Measurements from ENCODE around the gene VDAC2. TPM values are rescaled to one million over a fixed set of nuclear protein-coding genes. Genes with fewer than 3 reads are reported as not detected.

The VDAC2 gene
- total RNA-seq, 1 experiment from 2014 or later = 181 TPM

DNA sequence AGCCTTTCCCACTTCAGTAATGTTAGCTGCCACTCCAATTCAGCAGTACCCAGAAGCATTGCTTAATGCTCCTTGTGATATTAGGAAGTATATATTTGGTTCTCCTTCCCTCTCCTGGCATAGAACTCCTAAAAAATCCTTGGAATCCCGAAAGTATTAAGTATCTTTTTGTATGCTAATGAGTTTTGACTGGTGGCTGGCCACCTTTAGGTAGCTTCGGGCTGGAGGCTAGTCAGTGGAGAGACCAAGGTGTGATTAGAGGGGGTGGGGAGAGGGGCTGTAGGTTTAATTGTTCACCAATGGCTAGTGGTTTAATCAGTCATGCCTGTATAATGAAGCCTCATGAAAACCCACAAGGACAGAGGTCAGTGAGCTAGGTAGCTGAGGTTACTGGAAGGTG, 12.9 kb downstream of the VDAC2 start:
- DNase-seq (ENCODE audit: low spot score) = no peak
- in situ Hi-C loops (cut with HindIII; ENCODE audit: low sequenced_read_pairs) = no loop called here

GRCh38 chr10:75226095-75226494, 15.5 kb downstream of the VDAC2 start:
- in situ Hi-C loops (cut with HindIII; ENCODE audit: low sequenced_read_pairs) = no loop called here
- DNase-seq (ENCODE audit: low spot score) = no peak

- DNase-seq (ENCODE audit: low spot score) = peak; percentile 49
- in situ Hi-C loops (cut with HindIII; ENCODE audit: low sequenced_read_pairs) = no loop called here
Measured at GRCh38 chr10:75226656-75227055, 16.1 kb downstream of the VDAC2 start.

- in situ Hi-C loops (cut with HindIII; ENCODE audit: low sequenced_read_pairs) = no loop called here
- DNase-seq (ENCODE audit: low spot score) = no peak
Measured at GRCh38 chr10:75228278-75228677, 17.7 kb downstream of the VDAC2 start.

GRCh38 chr10:75228834-75229233, 18.2 kb downstream of the VDAC2 start:
- in situ Hi-C loops (cut with HindIII; ENCODE audit: low sequenced_read_pairs) = no loop called here

GRCh38 chr10:75229971-75230370, 19.4 kb downstream of the VDAC2 start:
- in situ Hi-C loops (cut with HindIII; ENCODE audit: low sequenced_read_pairs) = no loop called here
- DNase-seq (ENCODE audit: low spot score) = no peak

More at GRCh38 chr10:75228834-75229233, 18.2 kb downstream of the VDAC2 start:
- peak; percentile 13 for DNase-seq (ENCODE audit: low spot score)

DNA sequence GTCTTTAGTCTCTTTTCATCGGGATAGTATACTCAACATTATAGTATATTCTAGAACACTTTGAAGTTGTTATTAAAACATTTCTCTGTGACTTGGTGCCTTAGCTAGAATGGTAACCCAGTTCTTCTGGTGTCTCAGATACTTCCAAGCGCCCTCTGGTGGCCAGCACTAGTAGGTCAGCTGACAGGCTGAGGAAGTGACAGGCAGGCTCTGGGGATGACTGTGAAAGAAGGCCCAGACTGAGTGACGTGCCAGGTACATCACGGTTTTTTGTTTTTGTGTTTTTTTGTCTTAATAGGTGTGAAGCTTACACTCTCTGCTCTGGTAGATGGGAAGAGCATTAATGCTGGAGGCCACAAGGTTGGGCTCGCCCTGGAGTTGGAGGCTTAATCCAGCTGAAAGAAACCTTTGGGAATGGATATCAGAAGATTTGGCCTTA, 20.0 kb downstream of the VDAC2 start:
- in situ Hi-C loops (cut with HindIII; ENCODE audit: low sequenced_read_pairs) = no loop called here
- DNase-seq (ENCODE audit: low spot score) = peak; percentile 90

GRCh38 chr10:75231672-75232581, 21.3 kb downstream of the VDAC2 start:
- in situ Hi-C loops (cut with HindIII; ENCODE audit: low sequenced_read_pairs) = no loop called here
- peak; percentile 21 for DNase-seq (ENCODE audit: low spot score)

DNA sequence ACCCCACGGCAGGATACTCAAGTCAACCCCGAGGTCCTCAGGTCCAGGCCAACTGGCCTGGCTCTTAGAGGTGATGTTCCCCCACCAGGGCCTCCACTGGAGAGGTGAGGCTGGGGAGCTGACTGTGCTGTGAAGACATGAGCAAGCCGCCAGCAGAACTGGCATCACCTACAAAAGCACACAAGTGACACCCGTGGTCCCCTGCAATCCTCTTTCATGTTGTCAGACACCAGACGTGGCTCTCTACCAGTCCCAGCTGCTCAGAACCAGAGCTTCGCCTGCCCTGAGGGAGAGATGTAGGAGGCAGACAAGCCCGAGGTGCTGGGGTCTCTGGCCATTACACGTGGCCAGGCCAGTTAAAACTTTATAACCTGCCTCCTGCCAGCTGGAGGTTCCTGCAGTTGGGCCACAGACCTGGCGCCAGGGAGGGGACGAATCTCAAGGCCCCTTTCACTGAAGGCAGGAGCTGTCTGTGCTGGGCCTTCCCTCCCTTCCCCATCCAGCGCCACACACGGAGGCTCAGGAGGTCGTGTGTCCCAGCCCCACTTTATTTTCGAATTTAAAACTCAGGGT, 22.9 kb downstream of the VDAC2 start:
- peak; percentile 42 for DNase-seq (ENCODE audit: low spot score)
- in situ Hi-C loops (cut with HindIII; ENCODE audit: low sequenced_read_pairs) = no loop called here

GRCh38 chr10:75234017-75234682, 23.6 kb downstream of the VDAC2 start:
- in situ Hi-C loops (cut with HindIII; ENCODE audit: low sequenced_read_pairs) = no loop called here

GRCh38 chr10:75234683-75235374, 24.2 kb downstream of the VDAC2 start:
- in situ Hi-C loops (cut with HindIII; ENCODE audit: low sequenced_read_pairs) = no loop called here
- peak; percentile 32 for DNase-seq (ENCODE audit: low spot score)

More at GRCh38 chr10:75234017-75234682, 23.6 kb downstream of the VDAC2 start:
- DNase-seq (ENCODE audit: low spot score) = peak; percentile 85

DNA sequence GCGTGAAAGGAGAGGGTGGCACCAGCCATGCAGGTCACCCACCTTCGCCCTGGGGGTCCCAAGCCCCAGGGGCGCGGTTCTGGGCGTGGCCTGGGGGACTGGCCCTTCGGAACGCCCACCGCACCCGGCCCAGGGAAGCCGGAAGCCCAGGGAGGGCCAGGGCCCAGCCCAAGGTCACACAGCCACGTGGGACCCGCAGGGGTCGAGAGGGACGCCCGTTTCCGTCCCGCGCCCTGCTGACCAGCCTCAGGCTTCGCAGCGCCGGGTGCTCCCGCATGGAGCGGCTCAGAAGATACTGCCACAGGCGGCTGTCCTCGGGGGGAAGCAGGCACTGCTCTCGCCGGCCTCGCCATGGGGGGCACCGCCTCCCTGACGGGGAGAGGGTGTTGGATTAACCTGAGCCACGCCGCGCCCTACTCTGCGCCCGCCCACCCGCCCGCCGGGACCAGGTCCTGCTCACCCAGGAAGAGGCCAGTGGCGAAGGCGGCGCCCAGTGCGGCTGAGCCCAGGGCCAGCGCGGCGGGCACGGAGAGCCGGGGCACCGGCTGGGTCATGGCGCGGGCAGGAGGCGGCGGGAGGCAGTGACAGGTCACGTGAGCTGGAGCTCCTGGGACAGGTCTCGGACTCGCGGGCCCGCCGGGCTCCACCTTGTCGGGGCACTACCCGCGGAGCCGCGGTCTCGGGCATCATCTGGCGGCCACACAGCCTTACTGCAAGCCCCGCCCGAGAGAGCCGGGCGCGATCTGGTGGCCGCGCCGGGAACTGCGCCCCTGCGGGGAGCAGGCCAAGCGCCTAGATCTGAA, 25.0 kb downstream of the VDAC2 start, which contains the start of gene COMTD1:
TSS of gene COMTD1 (minus strand) at position 583 of the 803 bp plus-strand sequence. CDS start at position 554, 29 bp downstream.
- in situ Hi-C loops (cut with HindIII; ENCODE audit: low sequenced_read_pairs) = no loop called here
- DNase-seq (ENCODE audit: low spot score) = peak; percentile 92

- no peak for DNase-seq (ENCODE audit: low spot score)
- in situ Hi-C loops (cut with HindIII; ENCODE audit: low sequenced_read_pairs) = no loop called here
Measured at GRCh38 chr10:75236178-75236825, 25.7 kb downstream of the VDAC2 start.

DNA sequence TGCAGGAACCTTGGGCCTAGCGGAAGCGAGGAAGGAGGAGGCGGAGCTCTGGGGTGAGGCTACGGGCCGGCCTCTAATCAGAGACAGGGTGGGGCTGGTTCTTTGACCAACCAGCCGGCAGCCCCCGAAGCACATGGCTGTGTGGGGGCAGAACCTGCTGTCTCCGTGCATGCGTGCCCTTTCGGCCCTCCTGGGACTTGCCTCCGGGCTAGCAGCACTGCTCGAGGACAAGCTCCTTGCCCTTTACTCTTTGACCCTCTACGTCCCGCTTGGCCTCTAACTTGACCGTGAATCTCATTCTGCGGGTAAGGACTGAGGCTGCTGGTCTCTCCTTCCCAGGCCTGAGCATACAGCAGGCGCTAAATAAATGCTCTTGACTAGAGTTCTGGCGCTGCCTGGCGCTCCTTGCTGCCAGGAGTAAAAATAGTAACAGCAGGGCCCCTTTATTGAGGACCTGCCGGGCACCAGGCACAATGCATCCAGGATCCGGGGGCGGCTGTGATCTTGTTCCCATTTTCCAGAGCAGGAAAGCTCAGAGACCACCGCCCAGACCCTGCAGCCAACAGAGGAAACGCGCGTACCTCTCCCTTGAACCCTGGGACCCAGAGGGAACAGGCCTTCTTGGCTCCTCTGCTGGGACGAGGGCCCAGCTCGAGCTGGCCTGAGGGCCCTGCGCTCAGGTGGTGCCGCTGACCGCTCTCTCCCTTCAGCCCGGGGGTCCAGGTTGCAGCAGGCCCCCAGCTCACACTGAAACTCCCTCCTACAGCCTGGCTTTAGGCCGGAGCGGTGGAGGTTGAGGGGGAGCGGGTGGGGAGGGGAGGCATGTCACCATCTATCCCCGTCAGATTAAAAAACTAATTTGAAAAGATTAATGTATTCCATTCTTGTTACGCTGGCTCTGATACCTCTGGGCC, 27.8 kb downstream of the VDAC2 start:
- in situ Hi-C loops (cut with HindIII; ENCODE audit: low sequenced_read_pairs) = no loop called here
- DNase-seq (ENCODE audit: low spot score) = no peak

DNA sequence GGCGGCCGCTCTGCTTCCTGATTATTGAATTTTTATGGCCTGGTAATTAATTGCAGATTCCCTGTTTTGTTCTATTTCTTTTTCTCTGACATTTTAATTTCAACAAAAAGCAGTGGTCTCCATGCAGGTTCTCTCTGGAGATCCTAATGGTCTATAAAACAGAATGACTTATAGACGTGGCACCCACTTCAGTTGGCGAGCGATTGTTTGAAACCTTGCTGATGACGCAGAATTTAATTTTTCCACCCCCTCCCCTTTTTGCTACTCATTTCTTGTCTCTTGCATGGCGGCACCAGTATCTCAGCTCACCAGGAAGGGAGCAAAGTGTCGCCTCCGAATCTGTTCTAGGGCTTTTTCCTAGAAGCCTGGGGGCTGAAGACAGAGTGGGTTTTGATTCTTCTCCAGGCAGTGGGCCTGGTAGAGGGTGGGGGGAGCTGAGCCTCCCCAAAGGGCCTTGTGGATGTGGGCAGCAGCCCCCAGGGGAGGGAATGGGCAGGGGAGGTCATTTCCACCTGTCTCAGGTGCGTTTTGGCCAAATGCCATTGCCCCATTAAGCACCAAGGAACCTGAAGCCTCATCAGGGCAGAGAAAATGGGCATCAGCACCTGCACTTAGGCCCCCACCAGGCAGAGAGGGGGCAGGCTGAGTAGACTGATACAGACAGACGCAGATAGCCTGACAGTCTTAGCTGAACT, 28.6 kb downstream of the VDAC2 start:
- no peak for DNase-seq (ENCODE audit: low spot score)
- in situ Hi-C loops (cut with HindIII; ENCODE audit: low sequenced_read_pairs) = no loop called here

- no peak for DNase-seq (ENCODE audit: low spot score)
- in situ Hi-C loops (cut with HindIII; ENCODE audit: low sequenced_read_pairs) = no loop called here
Measured at GRCh38 chr10:75240329-75241076, 29.9 kb downstream of the VDAC2 start.
